NT2/D1 (cell line): ENCODE measurements around the gene DMD.

Experiments
- DNase-seq: peaks from one replicate; pipeline ENCODE4 v3.0.0-alpha.2; 2011; ENCODE audit warnings: low read depth, low spot score
- H3K27me3 ChIP-seq: 2 replicates; pipeline ENCODE4 v1.6.0; 2011; ENCODE audit warnings: mild to moderate bottlenecking; ENCODE audit not compliant: insufficient read length, insufficient read depth
- H3K36me3 ChIP-seq: 2 replicates; pipeline ENCODE4 v1.6.1; 2011; ENCODE audit warnings: mild to moderate bottlenecking, low read length, mixed read lengths; ENCODE audit not compliant: insufficient read depth, insufficient read length
- H3K4me1 ChIP-seq: 2 replicates; pipeline ENCODE4 v1.5.1; 2011; ENCODE audit not compliant: insufficient read depth, insufficient read length
- H3K4me3 ChIP-seq: 2 replicates; pipeline ENCODE4 v1.5.1; 2011; ENCODE audit warnings: low read depth; ENCODE audit not compliant: insufficient read length
- H3K9ac ChIP-seq: 2 replicates; pipeline ENCODE4 v1.6.0; 2011; ENCODE audit warnings: low read depth; ENCODE audit not compliant: insufficient read length
- H3K9me3 ChIP-seq: 2 replicates; pipeline ENCODE4 v1.5.1; 2011; ENCODE audit warnings: mild to moderate bottlenecking, low read length; ENCODE audit not compliant: insufficient read depth
- SUZ12 ChIP-seq: IDR thresholded peaks from 2 replicates; pipeline ENCODE4 v1.6.1; 2011; ENCODE audit not compliant: insufficient read length, insufficient read depth; ENCODE audit errors: extremely low read depth
- YY1 ChIP-seq: IDR thresholded peaks from 2 replicates; pipeline ENCODE4 v1.6.1; 2011; ENCODE audit not compliant: insufficient read length, insufficient read depth
- ZNF274 ChIP-seq: IDR thresholded peaks from 2 replicates; pipeline ENCODE4 v1.6.1; 2011; ENCODE audit warnings: mild to moderate bottlenecking, low read depth, low read length

Gene DMD

DNA sequence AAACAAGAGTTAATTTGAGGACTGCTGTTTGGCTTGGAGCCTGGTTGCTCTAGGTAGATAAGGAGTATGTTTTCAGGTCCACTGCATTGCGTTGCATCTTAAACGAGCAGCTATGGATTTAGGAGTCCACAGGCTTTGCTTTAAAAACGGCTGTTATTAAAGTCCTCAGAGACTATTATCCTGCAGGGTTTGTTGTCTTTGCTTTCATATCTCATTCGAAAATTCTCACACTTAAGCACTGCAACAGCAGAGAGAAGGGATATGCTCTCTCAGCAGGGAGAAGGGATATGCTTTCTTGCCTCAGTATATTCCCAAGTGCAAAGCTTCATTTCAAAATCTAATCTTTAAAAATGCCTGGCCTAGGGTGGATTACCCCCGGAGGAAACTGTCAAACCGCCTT lies 1694.8 kb downstream of the DMD start:
- Histone ChIP-seq H3K9me3 (no peaks in the 10 kb centered on the region), H3K36me3 (no peaks in the 10 kb centered on the region), H3K4me3 (no peak overlapping the region), H3K4me1 (no peaks in the 10 kb centered on the region), H3K9ac (no peak overlapping the region), H3K27me3 (no peaks in the 10 kb centered on the region)
- no peak for DNase-seq
- no peak for TF ChIP-seq ZNF274
- TF ChIP-seq YY1, result no peak

DNA sequence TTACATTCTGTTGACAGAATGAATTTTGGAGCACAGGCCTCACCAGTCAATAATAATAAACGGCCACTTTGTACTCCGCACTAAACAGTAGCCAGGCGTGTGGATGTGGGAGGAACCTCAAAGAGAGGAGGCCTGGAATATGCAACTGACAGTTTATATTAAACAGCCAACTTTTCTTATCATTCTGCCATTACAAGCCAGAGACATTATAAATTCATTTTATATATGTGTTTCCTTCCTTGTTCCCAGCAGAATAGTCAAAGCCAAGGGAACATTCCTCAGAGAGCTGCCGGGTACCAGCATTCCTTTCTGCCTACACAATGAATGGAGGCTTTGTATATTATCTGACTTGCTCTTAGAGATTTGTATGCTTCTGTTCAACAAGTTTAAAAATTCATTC lies 1703.0 kb downstream of the DMD start:
- Histone ChIP-seq H3K9me3 (no peaks in the 10 kb centered on the region), H3K4me3 (no peak overlapping the region), H3K9ac (no peak overlapping the region), H3K4me1 (no peaks in the 10 kb centered on the region), H3K27me3 (no peaks in the 10 kb centered on the region), H3K36me3 (no peaks in the 10 kb centered on the region)
- TF ChIP-seq ZNF274 (no peak), SUZ12 (no peak), YY1 (no peak)
- no peak for DNase-seq

DNA sequence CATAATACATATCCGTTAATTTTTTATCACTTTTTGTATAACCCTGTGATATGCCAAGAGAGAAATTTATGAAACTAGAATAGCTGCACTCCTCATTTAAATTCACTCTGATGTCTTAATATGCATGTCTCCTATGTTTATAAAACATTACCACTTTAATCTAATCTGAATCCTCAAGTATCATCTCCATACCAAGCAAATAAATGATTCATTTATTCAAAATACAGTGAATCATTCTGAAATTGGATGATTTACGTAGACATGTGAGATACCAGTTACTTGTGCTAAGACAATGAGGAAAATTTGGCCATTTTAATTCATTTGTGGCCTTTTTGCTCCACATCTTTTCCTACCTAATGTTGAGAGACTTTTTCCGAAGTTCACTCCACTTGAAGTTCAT lies 1704.4 kb downstream of the DMD start:
- no peak for DNase-seq
- Histone ChIP-seq H3K27me3 (no peaks in the 10 kb centered on the region), H3K4me3 (no peak overlapping the region), H3K4me1 (no peaks in the 10 kb centered on the region), H3K9me3 (no peaks in the 10 kb centered on the region), H3K9ac (no peak overlapping the region), H3K36me3 (no peaks in the 10 kb centered on the region)
- no peak for TF ChIP-seq SUZ12

DNA sequence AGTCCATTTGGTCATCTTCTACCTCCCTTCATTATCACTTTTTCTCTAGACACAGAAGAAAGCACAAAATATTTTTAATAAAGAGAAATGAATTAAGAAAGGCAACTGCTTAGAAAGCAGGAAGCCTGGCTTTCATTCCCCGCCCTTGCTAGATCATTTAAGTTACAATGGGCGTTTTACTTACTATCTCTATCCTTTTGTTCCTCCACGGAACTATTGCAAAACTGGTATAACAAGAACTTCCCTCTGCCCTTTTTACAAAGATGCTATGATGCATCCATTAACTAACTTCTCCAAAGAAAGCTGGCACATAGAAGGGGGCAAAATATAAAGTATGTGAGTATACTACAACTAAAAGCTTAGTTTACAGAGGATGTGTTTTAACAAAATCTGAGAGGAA lies 1705.0 kb downstream of the DMD start:
- Histone ChIP-seq H3K9me3 (no peaks in the 10 kb centered on the region), H3K27me3 (no peaks in the 10 kb centered on the region), H3K4me1 (no peaks in the 10 kb centered on the region), H3K4me3 (no peak overlapping the region), H3K36me3 (no peaks in the 10 kb centered on the region), H3K9ac (no peak overlapping the region)
- TF ChIP-seq ZNF274, result no peak
- no peak for TF ChIP-seq YY1
- no peak for TF ChIP-seq SUZ12
- DNase-seq, result no peak

DNA sequence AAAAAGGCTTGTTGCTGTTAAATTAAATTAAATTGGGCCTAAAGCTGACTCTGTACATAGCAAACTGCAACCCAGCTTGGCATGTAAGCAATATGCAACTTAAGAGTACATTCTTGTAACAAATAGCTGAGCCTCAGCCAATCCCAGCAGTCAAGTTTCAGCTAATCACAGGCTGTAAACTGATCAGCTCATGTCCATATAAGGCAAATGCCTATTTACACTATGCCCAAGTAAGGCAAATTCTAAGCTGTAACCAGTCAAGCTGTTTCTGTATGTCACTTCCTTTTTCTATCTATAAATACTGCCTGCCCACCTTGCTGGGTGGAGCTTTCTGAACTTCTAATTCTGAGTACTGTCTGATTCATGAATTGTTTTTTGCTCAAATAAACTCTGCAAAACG lies 1710.4 kb downstream of the DMD start:
- H3K4me3 ChIP-seq, result no peak overlapping the region
- H3K4me1 ChIP-seq, result no peaks in the 10 kb centered on the region
- DNase-seq, result no peak
- TF ChIP-seq ZNF274 (no peak), SUZ12 (no peak), YY1 (no peak)
- no peaks in the 10 kb centered on the region for H3K27me3 ChIP-seq
- no peak overlapping the region for H3K9ac ChIP-seq
- H3K36me3 ChIP-seq, result no peaks in the 10 kb centered on the region
- H3K9me3 ChIP-seq, result no peaks in the 10 kb centered on the region

DNA sequence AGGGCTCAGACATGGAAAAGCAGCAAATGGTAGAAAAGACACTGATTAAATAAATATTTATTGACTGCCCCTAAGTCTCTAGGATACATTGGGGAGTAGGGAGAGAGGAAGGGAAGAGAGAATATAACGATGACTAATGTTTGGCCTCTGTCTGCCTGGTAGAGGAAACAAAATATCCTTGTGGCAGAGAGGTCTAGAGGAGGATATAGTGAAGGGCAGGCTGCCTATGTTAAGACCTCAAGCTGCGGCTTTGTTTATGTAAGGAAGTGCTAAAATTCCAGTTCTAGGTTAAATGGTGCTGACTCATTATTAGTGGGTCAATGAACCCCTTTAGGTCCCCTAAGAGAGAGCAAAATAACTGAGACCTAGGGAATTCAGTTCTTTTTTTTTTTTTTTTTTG lies 1712.2 kb downstream of the DMD start:
- no peaks in the 10 kb centered on the region for H3K27me3 ChIP-seq
- no peaks in the 10 kb centered on the region for H3K4me1 ChIP-seq
- H3K9ac ChIP-seq, result no peak overlapping the region
- no peak for DNase-seq
- H3K9me3 ChIP-seq, result no peaks in the 10 kb centered on the region
- H3K36me3 ChIP-seq, result no peaks in the 10 kb centered on the region
- no peak for TF ChIP-seq SUZ12
- TF ChIP-seq ZNF274, result no peak
- TF ChIP-seq YY1, result no peak
- no peak overlapping the region for H3K4me3 ChIP-seq

DNA sequence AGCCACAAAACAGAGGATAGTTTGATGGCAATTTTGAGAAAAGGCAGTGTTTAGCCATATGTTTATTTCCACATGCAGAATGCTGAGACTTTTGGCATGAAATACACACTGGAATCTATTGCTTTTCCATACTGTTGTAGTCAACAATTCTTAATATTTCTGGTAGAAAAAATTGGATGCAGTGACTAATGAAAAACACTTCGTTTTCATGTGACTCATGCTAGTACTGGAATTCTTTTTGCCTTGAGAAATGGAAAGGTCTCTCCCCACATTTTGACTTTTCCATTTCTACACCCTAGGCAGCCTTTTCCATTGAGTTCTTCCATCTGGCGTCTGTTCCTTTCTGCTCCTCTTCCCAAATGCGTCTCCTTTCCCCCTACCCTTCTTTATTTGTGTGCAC lies 1714.3 kb downstream of the DMD start:
- Histone ChIP-seq H3K36me3 (no peaks in the 10 kb centered on the region), H3K9me3 (no peaks in the 10 kb centered on the region), H3K4me1 (no peaks in the 10 kb centered on the region), H3K4me3 (no peak overlapping the region), H3K9ac (no peak overlapping the region), H3K27me3 (no peaks in the 10 kb centered on the region)
- TF ChIP-seq ZNF274, result no peak
- no peak for TF ChIP-seq SUZ12
- no peak for TF ChIP-seq YY1
- no peak for DNase-seq

DNA sequence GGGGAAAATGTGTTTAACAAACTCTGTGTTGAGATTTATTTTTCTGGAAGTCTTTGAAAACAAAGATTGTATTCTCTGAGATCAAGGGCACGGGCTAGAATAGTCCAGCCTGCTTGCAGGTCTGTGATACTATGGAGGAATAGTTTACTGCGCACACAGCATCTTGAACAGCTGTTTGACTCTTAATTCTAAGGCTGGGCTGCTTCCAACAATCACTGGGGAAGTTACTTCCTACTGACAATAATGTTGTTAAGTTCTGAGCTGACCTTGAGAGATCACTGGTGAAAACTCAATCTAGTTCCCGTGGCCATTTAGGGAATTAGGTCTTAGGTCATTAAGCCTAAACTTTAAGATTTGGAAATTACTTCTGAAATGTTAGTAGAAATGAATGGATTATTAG lies 1723.4 kb downstream of the DMD start:
- DNase-seq, result no peak
- no peaks in the 10 kb centered on the region for H3K9me3 ChIP-seq
- no peak overlapping the region for H3K9ac ChIP-seq

More for the DNA sequence above, 1723.4 kb downstream of the DMD start:
- H3K4me3 ChIP-seq, result no peak overlapping the region
- TF ChIP-seq SUZ12 (no peak), YY1 (no peak), ZNF274 (no peak)
- no peaks in the 10 kb centered on the region for H3K4me1 ChIP-seq
- H3K36me3 ChIP-seq, result no peaks in the 10 kb centered on the region
- H3K27me3 ChIP-seq, result no peaks in the 10 kb centered on the region
